HG03045 (cell line): ENCODE data around the gene UBL7.

Source experiments
- ATAC-seq: cut with Tn5 transposase; IDR thresholded peaks from one replicate; pipeline ENCODE4 v1.9.1; 2021; ENCODE audit warnings: mild to moderate bottlenecking, moderate library complexity; ENCODE audit not compliant: unreplicated experiment

UBL7 gene

GRCh38 chr15:74424901-74425528 is 35.9 kb downstream of the UBL7 start:
- ATAC-seq = no peak

- no peak for ATAC-seq
Observed at GRCh38 chr15:74423431-74424257, 37.3 kb downstream of the UBL7 start.

- no peak for ATAC-seq
Observed at GRCh38 chr15:74422652-74423430, 38.1 kb downstream of the UBL7 start.

- no peak for ATAC-seq
Observed at GRCh38 chr15:74422265-74422651, 38.7 kb downstream of the UBL7 start.

- ATAC-seq = no peak
Observed at GRCh38 chr15:74421302-74422245, 39.4 kb downstream of the UBL7 start.

GRCh38 chr15:74420193-74420905 is 40.6 kb downstream of the UBL7 start:
- ATAC-seq = no peak

- ATAC-seq = no peak
Observed at GRCh38 chr15:74419432-74419831, 41.5 kb downstream of the UBL7 start.

- ATAC-seq = no peak
Observed at GRCh38 chr15:74418575-74419338, 42.2 kb downstream of the UBL7 start.

- ATAC-seq = no peak
Observed at GRCh38 chr15:74417670-74418069, 43.3 kb downstream of the UBL7 start.

- ATAC-seq = no peak
Observed at GRCh38 chr15:74417225-74417624, 43.7 kb downstream of the UBL7 start.

GRCh38 chr15:74415966-74416916 is 44.7 kb downstream of the UBL7 start:
- no peak for ATAC-seq

- ATAC-seq = no peak
Observed at GRCh38 chr15:74414603-74415338, 46.2 kb downstream of the UBL7 start.

GRCh38 chr15:74414081-74414580 is 46.8 kb downstream of the UBL7 start:
- ATAC-seq = no peak

GRCh38 chr15:74413350-74414080 is 47.4 kb downstream of the UBL7 start:
- ATAC-seq = no peak

GRCh38 chr15:74412159-74412558 is 48.8 kb downstream of the UBL7 start:
- no peak for ATAC-seq

GRCh38 chr15:74411686-74412085 is 49.3 kb downstream of the UBL7 start:
- ATAC-seq = no peak

- ATAC-seq = no peak
Observed at GRCh38 chr15:74410502-74410901, 50.5 kb downstream of the UBL7 start.
